Measurements from ENCODE around the gene FMR1.

FMR1 gene

GRCh38 chrX:147911192-147912022 is at the start of gene FMR1:
Gene FMR1 (plus strand): TSS chrX:147911919. CDS start chrX:147912180, 261 bp downstream.
- peak; percentile 92 for DNase-seq
- in situ Hi-C loops (cut with MboI; ENCODE audit: low pct_unique_long_range_greater_than_20kb, low sequenced_read_pairs): no loop called here

- in situ Hi-C loops (cut with MboI; ENCODE audit: low pct_unique_long_range_greater_than_20kb, low sequenced_read_pairs): no loop called here
- DNase-seq: no peak
Observed at GRCh38 chrX:147875866-147876596, 35.7 kb upstream of the FMR1 start.

GRCh38 chrX:147876849-147877646 is 34.7 kb upstream of the FMR1 start:
- in situ Hi-C loops (cut with MboI; ENCODE audit: low pct_unique_long_range_greater_than_20kb, low sequenced_read_pairs): no loop called here
- DNase-seq: no peak

- in situ Hi-C loops (cut with MboI; ENCODE audit: low pct_unique_long_range_greater_than_20kb, low sequenced_read_pairs): no loop called here
- no peak for DNase-seq
Observed at GRCh38 chrX:147877726-147878125, 34.0 kb upstream of the FMR1 start.

GRCh38 chrX:147884958-147885357 is 26.8 kb upstream of the FMR1 start:
- peak; percentile 20 for DNase-seq
- in situ Hi-C loops (cut with MboI; ENCODE audit: low pct_unique_long_range_greater_than_20kb, low sequenced_read_pairs): no loop called here

GRCh38 chrX:147890756-147891155 is 21.0 kb upstream of the FMR1 start:
- in situ Hi-C loops (cut with MboI; ENCODE audit: low pct_unique_long_range_greater_than_20kb, low sequenced_read_pairs): no loop called here
- no peak for DNase-seq

GRCh38 chrX:147891896-147892295 is 19.8 kb upstream of the FMR1 start:
- in situ Hi-C loops (cut with MboI; ENCODE audit: low pct_unique_long_range_greater_than_20kb, low sequenced_read_pairs): no loop called here
- no peak for DNase-seq

- in situ Hi-C loops (cut with MboI; ENCODE audit: low pct_unique_long_range_greater_than_20kb, low sequenced_read_pairs): no loop called here
- DNase-seq: no peak
Observed at GRCh38 chrX:147893741-147894140, 18.0 kb upstream of the FMR1 start.

- in situ Hi-C loops (cut with MboI; ENCODE audit: low pct_unique_long_range_greater_than_20kb, low sequenced_read_pairs): no loop called here
- no peak for DNase-seq
Observed at GRCh38 chrX:147894366-147894963, 17.3 kb upstream of the FMR1 start.

- no peak for DNase-seq
- in situ Hi-C loops (cut with MboI; ENCODE audit: low pct_unique_long_range_greater_than_20kb, low sequenced_read_pairs): no loop called here
Observed at GRCh38 chrX:147897117-147897516, 14.6 kb upstream of the FMR1 start.

- no peak for DNase-seq
- in situ Hi-C loops (cut with MboI; ENCODE audit: low pct_unique_long_range_greater_than_20kb, low sequenced_read_pairs): no loop called here
Observed at GRCh38 chrX:147898951-147899350, 12.8 kb upstream of the FMR1 start.

- DNase-seq: no peak
- in situ Hi-C loops (cut with MboI; ENCODE audit: low pct_unique_long_range_greater_than_20kb, low sequenced_read_pairs): no loop called here
Observed at GRCh38 chrX:147899379-147900114, 12.2 kb upstream of the FMR1 start.

- no peak for DNase-seq
- in situ Hi-C loops (cut with MboI; ENCODE audit: low pct_unique_long_range_greater_than_20kb, low sequenced_read_pairs): no loop called here
Observed at GRCh38 chrX:147900349-147900748, 11.4 kb upstream of the FMR1 start.

GRCh38 chrX:147901461-147902126 is 10.1 kb upstream of the FMR1 start:
- DNase-seq: no peak
- in situ Hi-C loops (cut with MboI; ENCODE audit: low pct_unique_long_range_greater_than_20kb, low sequenced_read_pairs): no loop called here

- DNase-seq: no peak
- in situ Hi-C loops (cut with MboI; ENCODE audit: low pct_unique_long_range_greater_than_20kb, low sequenced_read_pairs): no loop called here
Observed at GRCh38 chrX:147902270-147902669, 9.4 kb upstream of the FMR1 start.

GRCh38 chrX:147908106-147908505 is 3.6 kb upstream of the FMR1 start:
- in situ Hi-C loops (cut with MboI; ENCODE audit: low pct_unique_long_range_greater_than_20kb, low sequenced_read_pairs): no loop called here
- no peak for DNase-seq

GRCh38 chrX:147910607-147911006 is 1.1 kb upstream of the FMR1 start:
- in situ Hi-C loops (cut with MboI; ENCODE audit: low pct_unique_long_range_greater_than_20kb, low sequenced_read_pairs): no loop called here
- DNase-seq: no peak

- in situ Hi-C loops (cut with MboI; ENCODE audit: low pct_unique_long_range_greater_than_20kb, low sequenced_read_pairs): no loop called here
- peak; percentile 67 for DNase-seq
Observed at GRCh38 chrX:147912093-147912801, 528 bp downstream of the FMR1 start.

Data from KBM-7 (cell line).